NT2/D1 (cell line): ENCODE measurements around the gene ABHD5.

ENCODE experiments used
- DNase-seq: peaks from one replicate; pipeline ENCODE4 v3.0.0-alpha.2; 2011; ENCODE audit warnings: low read depth, low spot score
- H3K27me3 ChIP-seq: 2 replicates; pipeline ENCODE4 v1.6.0; 2011; ENCODE audit warnings: mild to moderate bottlenecking; ENCODE audit not compliant: insufficient read length, insufficient read depth
- H3K36me3 ChIP-seq: 2 replicates; pipeline ENCODE4 v1.6.1; 2011; ENCODE audit warnings: mild to moderate bottlenecking, low read length, mixed read lengths; ENCODE audit not compliant: insufficient read depth, insufficient read length
- H3K4me1 ChIP-seq: 2 replicates; pipeline ENCODE4 v1.5.1; 2011; ENCODE audit not compliant: insufficient read depth, insufficient read length
- H3K4me3 ChIP-seq: 2 replicates; pipeline ENCODE4 v1.5.1; 2011; ENCODE audit warnings: low read depth; ENCODE audit not compliant: insufficient read length
- H3K9ac ChIP-seq: 2 replicates; pipeline ENCODE4 v1.6.0; 2011; ENCODE audit warnings: low read depth; ENCODE audit not compliant: insufficient read length
- H3K9me3 ChIP-seq: 2 replicates; pipeline ENCODE4 v1.5.1; 2011; ENCODE audit warnings: mild to moderate bottlenecking, low read length; ENCODE audit not compliant: insufficient read depth
- SUZ12 ChIP-seq: IDR thresholded peaks from 2 replicates; pipeline ENCODE4 v1.6.1; 2011; ENCODE audit not compliant: insufficient read length, insufficient read depth; ENCODE audit errors: extremely low read depth
- YY1 ChIP-seq: IDR thresholded peaks from 2 replicates; pipeline ENCODE4 v1.6.1; 2011; ENCODE audit not compliant: insufficient read length, insufficient read depth
- ZNF274 ChIP-seq: IDR thresholded peaks from 2 replicates; pipeline ENCODE4 v1.6.1; 2011; ENCODE audit warnings: mild to moderate bottlenecking, low read depth, low read length

The ABHD5 gene

GRCh38 chr3:43748179-43748578 lies 57.4 kb downstream of the ABHD5 start:
- Histone ChIP-seq H3K27me3 (no peaks in the 10 kb centered on the region), H3K9ac (no peak overlapping the region), H3K9me3 (peaks cover 11% of the 10 kb centered on the region; the same call in 1 of the 2 replicates), H3K4me3 (no peak overlapping the region), H3K4me1 (peaks cover 6% of the 10 kb centered on the region), H3K36me3 (no peaks in the 10 kb centered on the region)
- DNase-seq = no peak
- TF ChIP-seq ZNF274 (no peak), SUZ12 (no peak), YY1 (no peak)

GRCh38 chr3:43748645-43749044 lies 57.9 kb downstream of the ABHD5 start:
- peaks cover 6% of the 10 kb centered on the region for H3K4me1 ChIP-seq
- DNase-seq = no peak
- peaks cover 11% of the 10 kb centered on the region; the same call in 1 of the 2 replicates for H3K9me3 ChIP-seq
- TF ChIP-seq SUZ12 = no peak
- TF ChIP-seq YY1 = no peak
- no peak for TF ChIP-seq ZNF274
- no peak overlapping the region for H3K9ac ChIP-seq
- H3K27me3 ChIP-seq = no peaks in the 10 kb centered on the region
- H3K36me3 ChIP-seq = no peaks in the 10 kb centered on the region
- no peak overlapping the region for H3K4me3 ChIP-seq

- Histone ChIP-seq H3K9ac (no peak overlapping the region), H3K9me3 (no peaks in the 10 kb centered on the region), H3K4me3 (no peak overlapping the region), H3K4me1 (peaks cover 6% of the 10 kb centered on the region), H3K27me3 (no peaks in the 10 kb centered on the region), H3K36me3 (no peaks in the 10 kb centered on the region)
- no peak for DNase-seq
- TF ChIP-seq ZNF274 (no peak), YY1 (no peak)
Measured at GRCh38 chr3:43752905-43753304, 62.2 kb downstream of the ABHD5 start.

GRCh38 chr3:43753741-43754715 lies 63.3 kb downstream of the ABHD5 start:
- Histone ChIP-seq H3K36me3 (no peaks in the 10 kb centered on the region), H3K9me3 (no peaks in the 10 kb centered on the region), H3K4me1 (peaks cover 5% of the 10 kb centered on the region), H3K9ac (no peak overlapping the region), H3K4me3 (no peak overlapping the region), H3K27me3 (no peaks in the 10 kb centered on the region)
- TF ChIP-seq YY1 = no peak
- no peak for TF ChIP-seq SUZ12
- TF ChIP-seq ZNF274 = no peak
- DNase-seq = no peak

- H3K4me1 ChIP-seq = peaks cover 5% of the 10 kb centered on the region
- H3K36me3 ChIP-seq = no peaks in the 10 kb centered on the region
- peak; percentile 39 for DNase-seq
- no peaks in the 10 kb centered on the region for H3K9me3 ChIP-seq
- H3K9ac ChIP-seq = no peak overlapping the region
- TF ChIP-seq SUZ12 (no peak), YY1 (no peak), ZNF274 (no peak)
- H3K4me3 ChIP-seq = no peak overlapping the region
- H3K27me3 ChIP-seq = no peaks in the 10 kb centered on the region
Measured at GRCh38 chr3:43755516-43756200, 64.9 kb downstream of the ABHD5 start.

- Histone ChIP-seq H3K27me3 (no peaks in the 10 kb centered on the region), H3K4me3 (no peak overlapping the region), H3K4me1 (peaks cover 5% of the 10 kb centered on the region), H3K9me3 (no peaks in the 10 kb centered on the region), H3K36me3 (no peaks in the 10 kb centered on the region), H3K9ac (no peak overlapping the region)
- no peak for TF ChIP-seq ZNF274
- no peak for TF ChIP-seq YY1
- no peak for TF ChIP-seq SUZ12
- no peak for DNase-seq
Measured at GRCh38 chr3:43757666-43758321, 67.1 kb downstream of the ABHD5 start.
